ENCODE data around the gene C10orf62. TPM values are rescaled to one million over a fixed set of nuclear protein-coding genes. Genes with fewer than 3 reads are reported as not detected.

C10orf62 gene
- total and polyA plus RNA-seq, 9 of the 15 experiments (the other 6 are each of a cell fraction or from before 2014, with no cell fraction given): not detected

- TF ChIP-seq ZNF174 (CRISPR knock-in tag; IDR thresholded peaks at IDR 0.05) (no peak), TCF3 (CRISPR knock-in tag; IDR thresholded peaks at IDR 0.05) (no peak), POLR2G (IDR thresholded peaks at IDR 0.05; ENCODE audit: low read depth, low read length) (peak; percentile 88), ESRRB (CRISPR knock-in tag; IDR thresholded peaks at IDR 0.05; ENCODE audit: borderline replicate concordance) (no peak), ZNF253 (CRISPR knock-in tag; conservative IDR thresholded peaks at IDR 0.05) (no peak), TAF15 (IDR thresholded peaks at IDR 0.05; ENCODE audit: low read depth, low read length) (no peak), KLF1 (tag; IDR thresholded peaks at IDR 0.05) (no peak), ARID2 (IDR thresholded peaks at IDR 0.05) (no peak), SMARCA5 (IDR thresholded peaks at IDR 0.05) (no peak), JUN (IDR thresholded peaks at IDR 0.05; ENCODE audit: borderline replicate concordance, low read depth, low read length) (no peak), JUN (CRISPR knock-in tag; IDR thresholded peaks at IDR 0.05; ENCODE audit: borderline replicate concordance) (no peak), MTF1 (CRISPR knock-in tag; IDR thresholded peaks at IDR 0.05; ENCODE audit: borderline replicate concordance) (no peak), CTBP1 (IDR thresholded peaks at IDR 0.05; ENCODE audit: borderline replicate concordance) (no peak; the same call in 1 of the 2 replicates), YY1 (IDR thresholded peaks at IDR 0.05; ENCODE audit: borderline replicate concordance in 1 of 3, control insufficient read depth in 1 of 3, extremely low read depth in 1 of 3, insufficient read depth in 3 of 3, insufficient read length in 1 of 3, insufficient replicate concordance in 2 of 3, low read depth in 1 of 3, low read length in 2 of 3) (peak; percentile 97 to 99 (median 99)), ZNF76 (CRISPR knock-in tag; IDR thresholded peaks at IDR 0.05; ENCODE audit: borderline replicate concordance) (no peak), DPF2 (IDR thresholded peaks at IDR 0.05) (0 out of 2 replicates have a peak, but pooled peaks have one; percentile 7), HDAC1 (IDR thresholded peaks at IDR 0.05) (no peak; a peak in 2 of 4 replicates), NFE2L1 (tag; IDR thresholded peaks at IDR 0.05; ENCODE audit: borderline replicate concordance, low read depth) (no peak)
- TF ChIP-seq, protein P1, sequence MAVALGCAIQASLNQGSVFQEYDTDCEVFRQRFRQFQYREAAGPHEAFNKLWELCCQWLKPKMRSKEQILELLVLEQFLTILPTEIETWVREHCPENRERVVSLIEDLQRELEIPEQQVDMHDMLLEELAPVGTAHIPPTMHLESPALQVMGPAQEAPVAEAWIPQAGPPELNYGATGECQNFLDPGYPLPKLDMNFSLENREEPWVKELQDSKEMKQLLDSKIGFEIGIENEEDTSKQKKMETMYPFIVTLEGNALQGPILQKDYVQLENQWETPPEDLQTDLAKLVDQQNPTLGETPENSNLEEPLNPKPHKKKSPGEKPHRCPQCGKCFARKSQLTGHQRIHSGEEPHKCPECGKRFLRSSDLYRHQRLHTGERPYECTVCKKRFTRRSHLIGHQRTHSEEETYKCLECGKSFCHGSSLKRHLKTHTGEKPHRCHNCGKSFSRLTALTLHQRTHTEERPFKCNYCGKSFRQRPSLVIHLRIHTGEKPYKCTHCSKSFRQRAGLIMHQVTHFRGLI (CRISPR knock-in tag; IDR thresholded peaks at IDR 0.05): no peak
- TF ChIP-seq, protein P2, sequence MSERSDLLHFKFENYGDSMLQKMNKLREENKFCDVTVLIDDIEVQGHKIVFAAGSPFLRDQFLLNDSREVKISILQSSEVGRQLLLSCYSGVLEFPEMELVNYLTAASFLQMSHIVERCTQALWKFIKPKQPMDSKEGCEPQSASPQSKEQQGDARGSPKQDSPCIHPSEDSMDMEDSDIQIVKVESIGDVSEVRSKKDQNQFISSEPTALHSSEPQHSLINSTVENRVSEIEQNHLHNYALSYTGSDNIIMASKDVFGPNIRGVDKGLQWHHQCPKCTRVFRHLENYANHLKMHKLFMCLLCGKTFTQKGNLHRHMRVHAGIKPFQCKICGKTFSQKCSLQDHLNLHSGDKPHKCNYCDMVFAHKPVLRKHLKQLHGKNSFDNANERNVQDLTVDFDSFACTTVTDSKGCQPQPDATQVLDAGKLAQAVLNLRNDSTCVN (CRISPR knock-in tag; IDR thresholded peaks at IDR 0.05): no peak
- TF ChIP-seq, protein P3, sequence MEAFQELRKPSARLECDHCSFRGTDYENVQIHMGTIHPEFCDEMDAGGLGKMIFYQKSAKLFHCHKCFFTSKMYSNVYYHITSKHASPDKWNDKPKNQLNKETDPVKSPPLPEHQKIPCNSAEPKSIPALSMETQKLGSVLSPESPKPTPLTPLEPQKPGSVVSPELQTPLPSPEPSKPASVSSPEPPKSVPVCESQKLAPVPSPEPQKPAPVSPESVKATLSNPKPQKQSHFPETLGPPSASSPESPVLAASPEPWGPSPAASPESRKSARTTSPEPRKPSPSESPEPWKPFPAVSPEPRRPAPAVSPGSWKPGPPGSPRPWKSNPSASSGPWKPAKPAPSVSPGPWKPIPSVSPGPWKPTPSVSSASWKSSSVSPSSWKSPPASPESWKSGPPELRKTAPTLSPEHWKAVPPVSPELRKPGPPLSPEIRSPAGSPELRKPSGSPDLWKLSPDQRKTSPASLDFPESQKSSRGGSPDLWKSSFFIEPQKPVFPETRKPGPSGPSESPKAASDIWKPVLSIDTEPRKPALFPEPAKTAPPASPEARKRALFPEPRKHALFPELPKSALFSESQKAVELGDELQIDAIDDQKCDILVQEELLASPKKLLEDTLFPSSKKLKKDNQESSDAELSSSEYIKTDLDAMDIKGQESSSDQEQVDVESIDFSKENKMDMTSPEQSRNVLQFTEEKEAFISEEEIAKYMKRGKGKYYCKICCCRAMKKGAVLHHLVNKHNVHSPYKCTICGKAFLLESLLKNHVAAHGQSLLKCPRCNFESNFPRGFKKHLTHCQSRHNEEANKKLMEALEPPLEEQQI (IDR thresholded peaks at IDR 0.05): no peak
- TF ChIP-seq, protein P4, sequence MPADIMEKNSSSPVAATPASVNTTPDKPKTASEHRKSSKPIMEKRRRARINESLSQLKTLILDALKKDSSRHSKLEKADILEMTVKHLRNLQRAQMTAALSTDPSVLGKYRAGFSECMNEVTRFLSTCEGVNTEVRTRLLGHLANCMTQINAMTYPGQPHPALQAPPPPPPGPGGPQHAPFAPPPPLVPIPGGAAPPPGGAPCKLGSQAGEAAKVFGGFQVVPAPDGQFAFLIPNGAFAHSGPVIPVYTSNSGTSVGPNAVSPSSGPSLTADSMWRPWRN (IDR thresholded peaks at IDR 0.05; ENCODE audit: low read depth): no peak
Observed at GRCh38 chr10:97632949-97633884, 43.7 kb downstream of the C10orf62 start, which contains the start of gene MORN4 (continued).

All from K562 (cell line).